ENCODE measurements around the gene ACBD4. TPM values are rescaled to one million over a fixed set of nuclear protein-coding genes. Genes with fewer than 3 reads are reported as not detected.
"Not testable (repeated sequence)": the region's sequence is repeated elsewhere in the genome, so short reads cannot be mapped to it uniquely, and the experiment has no call there.

The ACBD4 gene
- total and polyA plus RNA-seq, 2 of the 4 experiments (the other 2 are of a cell fraction): 2.3 to 5.7 TPM

DNA sequence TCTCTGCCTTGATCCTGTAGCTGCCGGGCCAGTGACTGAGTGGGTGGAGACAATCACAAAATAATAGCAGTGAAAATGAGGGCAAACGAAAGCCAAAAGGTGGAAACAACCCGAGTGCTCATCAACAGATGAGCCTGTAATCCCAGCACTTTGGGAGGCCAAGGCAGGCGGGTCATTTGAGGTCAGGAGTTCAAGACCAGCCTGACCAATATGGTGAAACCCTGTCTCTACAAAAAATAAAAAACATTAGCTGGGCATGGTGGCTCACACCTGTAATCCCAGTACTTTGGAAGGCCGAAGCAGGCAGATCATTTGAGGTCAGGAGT lies 10.7 kb upstream of the ACBD4 start:
- H3K36me3 ChIP-seq (ENCODE audit: control insufficient read depth, insufficient read depth, low read length); BruUV-seq (replicated peaks); in situ Hi-C loops (cut with MboI; ENCODE audit: low sequenced_read_pairs); intact Hi-C loops (cut with micrococcal nuclease); DNase-seq; H3K9me3 ChIP-seq (ENCODE audit: control insufficient read depth, insufficient read depth, low read length); ATAC-seq (ENCODE audit: low read depth); H3K4me3 ChIP-seq (ENCODE audit: insufficient read depth, low read depth, low read length); H3K27me3 ChIP-seq (ENCODE audit: control insufficient read depth, insufficient read depth, low read length); H4K20me1 ChIP-seq (ENCODE audit: insufficient read depth, low read length); dilution Hi-C loops (cut with HindIII; ENCODE audit: low sequenced_read_pairs, unreplicated experiment): not testable (repeated sequence)
- H2BK120ac ChIP-seq (ENCODE audit: low read depth, low read length): peak overlapping the region; percentile 100
- H2AK9ac ChIP-seq (replicated peaks; ENCODE audit: low read depth, low read length, poor library complexity): peak overlapping the region; percentile 99
- POLR2A ChIA-PET (ENCODE audit: unreplicated experiment): interaction anchor here (0.5 kb wide), 1 partner anchor 79 kb away, joined by 3 read pairs; no protein-coding TSS in a partner anchor
- H4K8ac ChIP-seq (ENCODE audit: low read depth in 2 of 2, low read length in 2 of 2): peak overlapping the region; percentile 92 to 95
- peak overlapping the region; percentile 46; the same call in 1 of the 2 replicates for H3K9ac ChIP-seq (ENCODE audit: low read depth, low read length)
- H3K14ac ChIP-seq (replicated peaks; ENCODE audit: low read depth, low read length): peak overlapping the region; percentile 95
- H2BK15ac ChIP-seq (ENCODE audit: low read depth, low read length): peak overlapping the region; percentile 95
- H4K5ac ChIP-seq (ENCODE audit: low read depth, low read length): peak overlapping the region; percentile 99
- H2BK20ac ChIP-seq (ENCODE audit: low read depth, low read length): peak overlapping the region; percentile 99
- CTCF ChIA-PET: interaction anchor here (1.7 kb wide), 1 partner anchor 11 kb away, joined by 5 read pairs; the partner anchor contains the start of gene ACBD4
- H3K4me2 ChIP-seq (ENCODE audit: low read depth, low read length): peak overlapping the region; percentile 52; the same call in 1 of the 2 replicates
- peak overlapping the region; percentile 75; the same call in 1 of the 2 replicates for H3K56ac ChIP-seq (ENCODE audit: extremely low read depth, insufficient read depth, low read length)
- H2AFZ ChIP-seq (replicated peaks; ENCODE audit: low read length, poor library complexity): peak overlapping the region; percentile 74
- H2AK5ac ChIP-seq (ENCODE audit: low read depth, low read length): peak overlapping the region; percentile 100
- H3K9me1 ChIP-seq (ENCODE audit: insufficient read depth, low read length): peaks cover 33% of the 10 kb centered on the region
- WGBS, 2 experiments (ENCODE audit: extremely low coverage in 2 of 2, insufficient read length in 1 of 2): 69% methylated on average over 3 of the region's 5 CpGs; no CpG with 5 or more reads in 1 of the 2 experiments
- peak overlapping the region; percentile 100 for H3K4ac ChIP-seq (ENCODE audit: low read depth, low read length)
- peaks cover 59 to 79% of the 10 kb centered on the region in 2 experiments for H3K79me1 ChIP-seq (ENCODE audit: low read depth in 1 of 2, low read length in 2 of 2)
- H3K18ac ChIP-seq (ENCODE audit: low read depth, low read length): peak overlapping the region; percentile 97
- H3K4me1 ChIP-seq (ENCODE audit: control insufficient read depth, insufficient read depth, low read length): peaks cover 39% of the 10 kb centered on the region
- H3K23ac ChIP-seq (ENCODE audit: low read depth, low read length): peak overlapping the region; percentile 97
- peak overlapping the region; percentile 99 for H2BK5ac ChIP-seq (ENCODE audit: low read depth, low read length, poor library complexity, severe bottlenecking)
- peak overlapping the region; percentile 98 for H3K27ac ChIP-seq (ENCODE audit: insufficient read depth, low read length)
- H4K91ac ChIP-seq (ENCODE audit: insufficient read depth, low read depth, low read length): peak overlapping the region; percentile 99

Measured in IMR-90 (cell line).